Measurements from ENCODE around the gene MYCL. TPM values are rescaled to one million over a fixed set of nuclear protein-coding genes. Genes with fewer than 3 reads are reported as not detected.

Gene MYCL
- total RNA-seq, 1 experiment from 2014 or later, result 31.0 TPM

DNA sequence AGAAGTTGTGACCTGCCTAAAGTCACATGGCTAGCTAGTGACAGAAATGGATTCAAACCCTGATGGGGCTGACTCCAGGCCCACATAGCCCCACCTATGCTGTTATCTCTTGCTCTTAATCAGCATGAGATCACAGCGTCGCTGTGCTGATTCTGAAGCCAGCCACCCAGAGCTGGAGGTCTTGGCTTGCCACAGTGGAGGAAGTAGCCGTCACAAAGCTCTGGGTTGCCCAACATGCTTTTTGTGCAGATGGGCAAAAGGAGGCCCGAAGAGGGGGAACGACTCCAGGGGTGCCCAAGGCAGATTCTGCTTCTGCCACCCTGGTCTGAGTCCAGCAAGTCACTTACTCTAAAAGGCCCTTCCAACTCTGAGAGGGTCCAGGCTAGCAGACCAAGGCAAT lies 38.5 kb upstream of the MYCL start:
- CTCF ChIA-PET, result interaction anchor here (1.3 to 1.4 kb wide), 2 partner anchors 21 to 123 kb away, joined by 4 to 6 read pairs; no protein-coding TSS in a partner anchor

DNA sequence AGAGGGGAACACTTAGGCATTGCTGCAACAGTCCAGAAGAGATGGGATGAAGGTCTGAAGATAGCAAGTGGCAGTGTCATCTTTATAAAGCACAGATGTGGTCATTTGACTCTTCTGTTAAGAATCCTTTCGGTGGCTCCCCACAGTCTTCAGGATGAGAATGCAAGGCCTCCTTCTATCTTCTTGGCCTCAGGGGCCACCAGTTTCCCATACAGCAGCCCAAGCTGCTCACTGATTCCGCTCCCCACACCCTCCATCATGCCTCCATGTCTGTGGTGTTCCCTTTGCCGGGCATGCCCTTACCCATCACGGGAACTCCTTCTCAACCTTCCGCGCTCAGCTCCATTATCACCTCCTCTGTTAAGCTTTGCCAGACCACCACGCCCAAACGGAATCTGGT lies 37.1 kb upstream of the MYCL start:
- Mint-ChIP-seq H3K27ac (no peak overlapping the region), H3K9me3 (no peaks in the 10 kb centered on the region), H3K4me3 (no peak overlapping the region), H3K4me1 (peaks cover 9% of the 10 kb centered on the region), H3K36me3 (no peaks in the 10 kb centered on the region), H3K27me3 (ENCODE audit: low read depth) (peaks cover 4% of the 10 kb centered on the region; the same call in 1 of the 2 replicates)
- POLR2A ChIA-PET, result no interaction called here
- TF ChIP-seq, protein P1, sequence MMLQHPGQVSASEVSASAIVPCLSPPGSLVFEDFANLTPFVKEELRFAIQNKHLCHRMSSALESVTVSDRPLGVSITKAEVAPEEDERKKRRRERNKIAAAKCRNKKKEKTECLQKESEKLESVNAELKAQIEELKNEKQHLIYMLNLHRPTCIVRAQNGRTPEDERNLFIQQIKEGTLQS (CRISPR knock-in tag; conservative IDR thresholded peaks at IDR 0.05), result no peak
- TF ChIP-seq NR1H2 (CRISPR knock-in tag; IDR thresholded peaks at IDR 0.05) (no peak), CBFB (CRISPR knock-in tag; IDR thresholded peaks at IDR 0.05; ENCODE audit: low read depth) (no peak), PRRX2 (CRISPR knock-in tag; IDR thresholded peaks at IDR 0.05) (no peak), JUN (CRISPR knock-in tag; IDR thresholded peaks at IDR 0.05) (no peak), GTF2I (CRISPR knock-in tag; conservative IDR thresholded peaks at IDR 0.05) (no peak), ZBTB21 (CRISPR knock-in tag; IDR thresholded peaks at IDR 0.05; ENCODE audit: borderline replicate concordance) (no peak), MYBL2 (CRISPR knock-in tag; IDR thresholded peaks at IDR 0.05) (no peak), EMX1 (CRISPR knock-in tag; IDR thresholded peaks at IDR 0.05) (no peak), RELA (CRISPR knock-in tag; IDR thresholded peaks at IDR 0.05; ENCODE audit: borderline replicate concordance) (no peak), TCF7 (CRISPR knock-in tag; IDR thresholded peaks at IDR 0.05; ENCODE audit: low read depth) (no peak), ZNF671 (CRISPR knock-in tag; IDR thresholded peaks at IDR 0.05) (no peak)
- TF ChIP-seq, protein P2, sequence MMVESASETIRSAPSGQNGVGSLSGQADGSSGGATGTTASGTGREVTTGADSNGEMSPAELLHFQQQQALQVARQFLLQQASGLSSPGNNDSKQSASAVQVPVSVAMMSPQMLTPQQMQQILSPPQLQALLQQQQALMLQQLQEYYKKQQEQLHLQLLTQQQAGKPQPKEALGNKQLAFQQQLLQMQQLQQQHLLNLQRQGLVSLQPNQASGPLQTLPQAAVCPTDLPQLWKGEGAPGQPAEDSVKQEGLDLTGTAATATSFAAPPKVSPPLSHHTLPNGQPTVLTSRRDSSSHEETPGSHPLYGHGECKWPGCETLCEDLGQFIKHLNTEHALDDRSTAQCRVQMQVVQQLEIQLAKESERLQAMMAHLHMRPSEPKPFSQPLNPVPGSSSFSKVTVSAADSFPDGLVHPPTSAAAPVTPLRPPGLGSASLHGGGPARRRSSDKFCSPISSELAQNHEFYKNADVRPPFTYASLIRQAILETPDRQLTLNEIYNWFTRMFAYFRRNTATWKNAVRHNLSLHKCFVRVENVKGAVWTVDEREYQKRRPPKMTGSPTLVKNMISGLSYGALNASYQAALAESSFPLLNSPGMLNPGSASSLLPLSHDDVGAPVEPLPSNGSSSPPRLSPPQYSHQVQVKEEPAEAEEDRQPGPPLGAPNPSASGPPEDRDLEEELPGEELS (CRISPR knock-in tag; IDR thresholded peaks at IDR 0.05), result no peak
- TF ChIP-seq, protein P3, sequence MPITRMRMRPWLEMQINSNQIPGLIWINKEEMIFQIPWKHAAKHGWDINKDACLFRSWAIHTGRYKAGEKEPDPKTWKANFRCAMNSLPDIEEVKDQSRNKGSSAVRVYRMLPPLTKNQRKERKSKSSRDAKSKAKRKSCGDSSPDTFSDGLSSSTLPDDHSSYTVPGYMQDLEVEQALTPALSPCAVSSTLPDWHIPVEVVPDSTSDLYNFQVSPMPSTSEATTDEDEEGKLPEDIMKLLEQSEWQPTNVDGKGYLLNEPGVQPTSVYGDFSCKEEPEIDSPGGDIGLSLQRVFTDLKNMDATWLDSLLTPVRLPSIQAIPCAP (CRISPR knock-in tag; IDR thresholded peaks at IDR 0.05), result no peak
- TF ChIP-seq, protein P4, sequence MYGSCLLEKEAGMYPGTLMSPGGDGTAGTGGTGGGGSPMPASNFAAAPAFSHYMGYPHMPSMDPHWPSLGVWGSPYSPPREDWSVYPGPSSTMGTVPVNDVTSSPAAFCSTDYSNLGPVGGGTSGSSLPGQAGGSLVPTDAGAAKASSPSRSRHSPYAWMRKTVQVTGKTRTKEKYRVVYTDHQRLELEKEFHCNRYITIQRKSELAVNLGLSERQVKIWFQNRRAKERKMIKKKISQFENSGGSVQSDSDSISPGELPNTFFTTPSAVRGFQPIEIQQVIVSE (CRISPR knock-in tag; IDR thresholded peaks at IDR 0.05; ENCODE audit: borderline replicate concordance), result no peak
- DNase-seq (ENCODE audit: low spot score), result no peak
- ATAC-seq, result no peak
- CTCF ChIA-PET, result no interaction called here

More for the DNA sequence above, 38.5 kb upstream of the MYCL start:
- Mint-ChIP-seq H3K27me3 (ENCODE audit: low read depth) (peaks cover 4% of the 10 kb centered on the region; the same call in 1 of the 2 replicates), H3K36me3 (no peaks in the 10 kb centered on the region), H3K4me3 (no peak overlapping the region), H3K27ac (no peak overlapping the region), H3K9me3 (no peaks in the 10 kb centered on the region), H3K4me1 (peaks cover 15% of the 10 kb centered on the region)
- DNase-seq (ENCODE audit: low spot score), result no peak
- TF ChIP-seq, protein P5, sequence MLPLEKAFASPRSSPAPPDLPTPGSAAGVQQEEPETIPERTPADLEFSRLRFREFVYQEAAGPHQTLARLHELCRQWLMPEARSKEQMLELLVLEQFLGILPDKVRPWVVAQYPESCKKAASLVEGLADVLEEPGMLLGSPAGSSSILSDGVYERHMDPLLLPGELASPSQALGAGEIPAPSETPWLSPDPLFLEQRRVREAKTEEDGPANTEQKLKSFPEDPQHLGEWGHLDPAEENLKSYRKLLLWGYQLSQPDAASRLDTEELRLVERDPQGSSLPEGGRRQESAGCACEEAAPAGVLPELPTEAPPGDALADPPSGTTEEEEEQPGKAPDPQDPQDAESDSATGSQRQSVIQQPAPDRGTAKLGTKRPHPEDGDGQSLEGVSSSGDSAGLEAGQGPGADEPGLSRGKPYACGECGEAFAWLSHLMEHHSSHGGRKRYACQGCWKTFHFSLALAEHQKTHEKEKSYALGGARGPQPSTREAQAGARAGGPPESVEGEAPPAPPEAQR (CRISPR knock-in tag; IDR thresholded peaks at IDR 0.05), result no peak
- no peak for TF ChIP-seq ZNF671 (CRISPR knock-in tag; IDR thresholded peaks at IDR 0.05)
- TF ChIP-seq, protein P6, sequence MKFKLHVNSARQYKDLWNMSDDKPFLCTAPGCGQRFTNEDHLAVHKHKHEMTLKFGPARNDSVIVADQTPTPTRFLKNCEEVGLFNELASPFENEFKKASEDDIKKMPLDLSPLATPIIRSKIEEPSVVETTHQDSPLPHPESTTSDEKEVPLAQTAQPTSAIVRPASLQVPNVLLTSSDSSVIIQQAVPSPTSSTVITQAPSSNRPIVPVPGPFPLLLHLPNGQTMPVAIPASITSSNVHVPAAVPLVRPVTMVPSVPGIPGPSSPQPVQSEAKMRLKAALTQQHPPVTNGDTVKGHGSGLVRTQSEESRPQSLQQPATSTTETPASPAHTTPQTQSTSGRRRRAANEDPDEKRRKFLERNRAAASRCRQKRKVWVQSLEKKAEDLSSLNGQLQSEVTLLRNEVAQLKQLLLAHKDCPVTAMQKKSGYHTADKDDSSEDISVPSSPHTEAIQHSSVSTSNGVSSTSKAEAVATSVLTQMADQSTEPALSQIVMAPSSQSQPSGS (CRISPR knock-in tag; IDR thresholded peaks at IDR 0.05; ENCODE audit: borderline replicate concordance, low read depth), result no peak
- TF ChIP-seq NR1H2 (CRISPR knock-in tag; IDR thresholded peaks at IDR 0.05), result no peak
- no peak for TF ChIP-seq NFATC4 (CRISPR knock-in tag; IDR thresholded peaks at IDR 0.05)
- TF ChIP-seq, protein P7, sequence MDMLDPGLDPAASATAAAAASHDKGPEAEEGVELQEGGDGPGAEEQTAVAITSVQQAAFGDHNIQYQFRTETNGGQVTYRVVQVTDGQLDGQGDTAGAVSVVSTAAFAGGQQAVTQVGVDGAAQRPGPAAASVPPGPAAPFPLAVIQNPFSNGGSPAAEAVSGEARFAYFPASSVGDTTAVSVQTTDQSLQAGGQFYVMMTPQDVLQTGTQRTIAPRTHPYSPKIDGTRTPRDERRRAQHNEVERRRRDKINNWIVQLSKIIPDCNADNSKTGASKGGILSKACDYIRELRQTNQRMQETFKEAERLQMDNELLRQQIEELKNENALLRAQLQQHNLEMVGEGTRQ (CRISPR knock-in tag; IDR thresholded peaks at IDR 0.05), result no peak
- TF ChIP-seq, protein P8, sequence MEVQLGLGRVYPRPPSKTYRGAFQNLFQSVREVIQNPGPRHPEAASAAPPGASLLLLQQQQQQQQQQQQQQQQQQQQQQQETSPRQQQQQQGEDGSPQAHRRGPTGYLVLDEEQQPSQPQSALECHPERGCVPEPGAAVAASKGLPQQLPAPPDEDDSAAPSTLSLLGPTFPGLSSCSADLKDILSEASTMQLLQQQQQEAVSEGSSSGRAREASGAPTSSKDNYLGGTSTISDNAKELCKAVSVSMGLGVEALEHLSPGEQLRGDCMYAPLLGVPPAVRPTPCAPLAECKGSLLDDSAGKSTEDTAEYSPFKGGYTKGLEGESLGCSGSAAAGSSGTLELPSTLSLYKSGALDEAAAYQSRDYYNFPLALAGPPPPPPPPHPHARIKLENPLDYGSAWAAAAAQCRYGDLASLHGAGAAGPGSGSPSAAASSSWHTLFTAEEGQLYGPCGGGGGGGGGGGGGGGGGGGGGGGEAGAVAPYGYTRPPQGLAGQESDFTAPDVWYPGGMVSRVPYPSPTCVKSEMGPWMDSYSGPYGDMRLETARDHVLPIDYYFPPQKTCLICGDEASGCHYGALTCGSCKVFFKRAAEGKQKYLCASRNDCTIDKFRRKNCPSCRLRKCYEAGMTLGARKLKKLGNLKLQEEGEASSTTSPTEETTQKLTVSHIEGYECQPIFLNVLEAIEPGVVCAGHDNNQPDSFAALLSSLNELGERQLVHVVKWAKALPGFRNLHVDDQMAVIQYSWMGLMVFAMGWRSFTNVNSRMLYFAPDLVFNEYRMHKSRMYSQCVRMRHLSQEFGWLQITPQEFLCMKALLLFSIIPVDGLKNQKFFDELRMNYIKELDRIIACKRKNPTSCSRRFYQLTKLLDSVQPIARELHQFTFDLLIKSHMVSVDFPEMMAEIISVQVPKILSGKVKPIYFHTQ (CRISPR knock-in tag; IDR thresholded peaks at IDR 0.05), result no peak
- no peak for ATAC-seq
- POLR2A ChIA-PET, result no interaction called here
